HT1080 (cell line): ENCODE data around the gene PLPPR5. TPM values are rescaled to one million over a fixed set of nuclear protein-coding genes. Genes with fewer than 3 reads are reported as not detected.

Experiments
- DNase-seq: peaks from one replicate; pipeline ENCODE4 v3.0.0-alpha.2; 2015; ENCODE audit warnings: low read depth
- small RNA-seq: library from RNA; depleted of rRNA; stranded (forward); fragments of <200 nt; gene quantifications from one replicate; pipeline ENCODE3, GENCODE V24; 2014
- total RNA-seq: library from RNA; depleted of rRNA; stranded (reverse); fragments of >200 nt; shearing (Covaris generic); gene quantifications from 2 replicates; pipeline ENCODE4 v1.2.3, GENCODE V29; 2014

PLPPR5 gene
- total RNA-seq, 1 experiment from 2014 or later = 0.18 TPM

DNA sequence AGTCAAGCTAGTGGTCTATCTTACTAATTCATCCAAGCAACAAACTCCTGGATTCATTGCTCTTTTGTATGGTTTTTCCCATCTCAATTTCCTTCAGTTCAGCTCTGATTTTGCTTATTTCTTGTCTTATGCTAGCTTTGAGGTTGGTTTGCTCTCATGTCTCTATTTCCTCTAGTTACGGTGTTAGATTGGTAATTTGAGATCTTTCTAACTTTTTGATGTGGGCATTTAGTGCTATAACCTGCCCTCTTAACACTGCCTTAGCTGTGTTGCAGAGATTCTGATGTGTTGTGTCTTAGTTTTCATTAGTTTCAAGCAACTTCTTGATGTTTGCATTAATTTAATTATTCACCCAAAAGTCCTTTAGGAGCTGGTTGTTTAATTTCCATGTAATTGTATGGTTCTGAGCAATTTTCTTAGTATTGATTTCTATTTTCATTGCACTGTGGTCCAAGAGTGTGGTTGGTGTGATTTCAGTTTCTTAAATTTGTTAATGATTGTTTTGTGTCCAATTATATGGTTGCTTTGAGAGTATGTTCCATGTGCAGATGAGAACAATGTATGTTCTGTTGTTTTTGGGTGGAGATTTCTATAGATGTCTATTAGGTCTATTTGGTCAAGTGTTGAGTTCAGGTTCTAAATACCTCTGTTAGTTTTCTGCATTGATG lies 154.6 kb downstream of the PLPPR5 start:
- no peak for DNase-seq

DNA sequence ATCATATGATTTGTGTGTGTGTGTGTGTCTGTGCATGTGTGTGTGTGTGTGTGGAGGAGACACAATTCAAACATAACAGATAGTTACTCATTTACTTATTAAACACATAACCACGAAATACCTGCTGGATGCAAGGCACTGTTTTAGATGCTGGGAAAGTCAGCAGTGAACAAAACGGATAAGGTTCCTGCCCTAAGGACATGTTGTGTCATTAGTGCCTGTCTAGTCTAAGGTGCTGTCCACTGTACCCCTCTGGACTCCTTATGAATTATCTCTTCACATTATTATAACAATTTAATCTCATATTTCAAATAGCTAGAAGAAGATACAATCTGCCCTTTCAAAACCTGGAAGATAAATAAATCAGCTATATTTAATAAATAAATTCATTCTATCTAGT lies 162.4 kb downstream of the PLPPR5 start:
- DNase-seq = no peak

Small RNA genes lying within 50 kb of the gene (small RNA-seq; reads per million reads assigned to genes)
- gene AL445433.1 = not detected
